Measurements from ENCODE around the gene PDCD11.

Gene PDCD11

DNA sequence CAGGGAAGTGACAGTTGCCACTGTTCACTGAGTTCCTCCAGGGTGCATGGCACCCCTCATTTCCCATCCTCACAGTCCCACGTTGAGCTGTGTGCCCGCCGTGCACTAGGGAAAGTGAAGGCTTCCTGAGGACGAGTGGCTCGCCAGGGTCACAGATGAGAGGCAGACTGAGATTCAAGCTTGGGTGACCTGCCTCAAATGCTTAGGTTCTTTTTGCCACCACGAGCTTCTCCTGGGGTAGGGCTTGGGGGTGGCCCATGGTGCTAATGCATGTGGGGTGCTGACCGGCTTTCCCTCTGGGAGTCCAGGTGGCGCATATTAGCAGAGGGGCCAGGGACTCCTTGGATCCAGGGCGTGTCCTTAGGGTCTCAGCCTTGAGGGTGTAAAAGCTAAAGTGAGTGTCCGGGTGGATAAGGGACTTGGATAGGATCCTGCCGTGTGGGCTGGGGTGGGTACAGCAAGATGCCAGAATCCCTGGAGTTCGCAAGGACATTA lies 53.8 kb downstream of the PDCD11 start:
- in situ Hi-C loops (cut with HindIII; ENCODE audit: low sequenced_read_pairs), result loop anchor here (5.0 kb wide), 1 partner anchor 42 kb away; the partner anchor contains the start of gene NEURL1

DNA sequence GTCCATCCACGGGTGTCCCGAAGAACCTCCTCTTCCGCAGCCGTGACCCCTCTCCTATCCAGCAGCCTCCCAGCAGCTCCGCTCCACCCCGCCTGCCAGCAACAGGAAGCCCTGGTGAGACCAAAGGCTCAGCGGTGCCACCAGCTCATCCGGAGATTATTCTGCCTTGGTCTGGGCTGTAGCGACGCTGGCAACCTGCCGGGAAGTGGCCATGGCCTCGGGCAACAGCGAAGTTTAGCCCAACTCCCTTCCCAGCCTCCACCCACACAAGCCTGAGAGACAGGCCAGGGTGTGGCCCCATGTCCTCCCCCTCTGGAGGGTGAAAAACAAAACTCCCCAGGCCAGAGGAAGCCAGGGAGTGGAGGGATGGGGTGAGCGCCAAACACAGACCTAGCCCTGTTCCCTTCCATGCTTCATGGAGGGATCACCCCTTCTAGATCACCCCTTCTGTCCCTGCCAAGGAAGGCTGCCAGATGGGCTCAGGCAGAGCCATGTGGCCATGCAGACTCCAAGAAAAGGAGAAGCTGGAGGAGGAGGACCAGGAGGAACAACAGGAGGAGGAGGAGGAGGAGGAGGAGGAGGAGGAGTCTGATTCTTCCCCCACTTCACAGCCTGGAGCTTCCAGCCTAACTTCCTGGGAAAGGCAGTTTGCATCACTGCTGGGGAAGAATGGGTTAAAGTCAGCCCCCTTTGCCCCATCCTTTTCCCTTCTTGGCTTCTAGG lies 54.8 kb downstream of the PDCD11 start:
- in situ Hi-C loops (cut with HindIII; ENCODE audit: low sequenced_read_pairs), result loop anchor here (5.0 kb wide), 1 partner anchor 41 kb away; the partner anchor contains the start of gene NEURL1

DNA sequence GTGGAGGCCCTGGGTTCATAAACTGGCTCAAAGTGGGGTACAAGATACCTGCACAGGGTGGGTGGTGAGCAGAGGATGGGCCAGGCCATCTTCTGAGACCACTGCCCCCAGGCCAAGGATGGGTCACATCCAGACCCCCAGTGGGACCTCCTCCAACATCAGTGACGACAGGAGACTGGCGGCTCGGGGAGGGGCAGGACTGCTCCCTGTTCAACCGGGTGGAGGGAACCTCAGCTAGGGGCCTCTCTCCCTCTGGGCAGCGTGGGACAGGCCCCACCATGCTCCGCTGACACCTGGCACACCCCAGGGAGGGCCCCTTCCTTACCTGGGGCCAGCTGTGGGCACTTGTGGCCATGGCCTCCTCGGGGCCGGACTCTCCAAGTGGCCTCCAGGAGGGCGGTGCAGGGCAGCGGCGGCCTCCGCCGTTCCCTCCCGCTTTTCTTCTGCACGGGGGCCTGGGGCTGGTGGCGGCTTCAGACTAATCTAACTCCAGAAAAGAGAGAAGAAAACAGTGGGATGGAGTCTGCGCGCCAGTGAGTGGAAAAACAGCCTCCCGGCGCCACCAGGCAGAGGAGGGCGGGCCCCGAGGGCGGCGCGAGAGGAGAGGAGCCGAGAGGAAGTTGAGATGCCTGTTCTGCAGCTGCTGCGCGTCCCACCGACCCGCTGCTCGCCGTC lies 55.5 kb downstream of the PDCD11 start, which contains the start of gene CALHM2:
TSS of gene CALHM2 (minus strand) at position 540 of the 675 bp plus-strand sequence. CDS start 2,429 bp downstream, outside the sequence.
- in situ Hi-C loops (cut with HindIII; ENCODE audit: low sequenced_read_pairs), result loop anchor here (5.0 kb wide), 1 partner anchor 40 kb away; the partner anchor contains the start of gene NEURL1

DNA sequence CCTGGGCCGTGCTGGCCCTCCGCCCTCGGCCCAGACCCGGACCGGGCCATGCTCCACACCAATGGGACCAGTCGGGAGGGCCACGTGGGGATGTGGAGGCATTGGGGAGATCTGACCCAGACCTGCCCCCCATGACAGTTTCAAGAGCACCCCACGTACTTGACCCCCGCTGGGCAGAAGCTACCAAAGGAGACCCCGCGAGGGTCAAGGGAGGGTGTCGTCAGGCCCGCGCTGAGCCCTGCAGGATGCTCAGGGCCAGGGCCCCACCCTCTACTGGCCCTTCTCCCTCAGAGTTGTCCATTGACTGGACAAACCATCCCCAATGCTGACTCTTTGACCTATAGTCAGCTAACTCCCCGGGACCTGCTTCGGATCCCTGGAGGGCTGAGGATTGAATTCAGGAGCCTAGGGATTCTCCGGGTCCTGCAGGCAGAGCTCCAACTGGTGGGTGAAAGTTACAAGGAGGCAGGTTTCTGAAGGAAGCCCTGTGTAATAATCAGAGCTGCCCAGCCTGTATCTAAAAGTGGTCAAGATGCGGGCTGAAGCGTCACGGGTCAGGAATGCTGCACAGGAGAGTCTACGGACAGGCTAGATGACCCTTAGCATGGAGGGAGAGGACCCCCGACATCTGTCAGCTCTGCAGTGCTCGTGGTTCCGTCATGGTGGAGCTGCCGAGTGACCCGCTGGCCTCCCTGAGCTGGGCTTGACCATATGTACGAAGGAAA lies 56.2 kb downstream of the PDCD11 start:
- in situ Hi-C loops (cut with HindIII; ENCODE audit: low sequenced_read_pairs), result loop anchor here (5.0 kb wide), 1 partner anchor 40 kb away; the partner anchor contains the start of gene NEURL1

DNA sequence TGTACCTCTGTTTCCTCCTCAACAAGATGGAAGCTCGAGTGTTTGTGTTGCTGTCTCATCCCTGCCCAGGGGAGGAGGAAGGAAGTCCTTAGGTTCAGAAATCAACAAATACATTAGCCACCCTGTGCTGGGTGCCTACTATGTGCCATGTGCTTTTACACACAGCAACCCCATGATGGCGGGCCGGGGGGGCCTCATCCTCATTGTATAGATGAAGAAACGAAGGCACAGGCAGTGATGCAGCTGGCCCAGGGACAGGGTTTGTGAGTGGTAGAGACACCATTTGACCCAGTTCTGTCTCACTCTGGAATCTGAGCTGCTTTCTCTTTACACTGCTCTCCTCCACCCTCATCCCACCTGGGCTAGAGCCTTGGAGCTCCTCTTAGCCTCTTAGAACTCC lies 57.6 kb downstream of the PDCD11 start:
- in situ Hi-C loops (cut with HindIII; ENCODE audit: low sequenced_read_pairs), result loop anchor here (5.0 kb wide), 1 partner anchor 38 kb away; the partner anchor contains the start of gene NEURL1

DNA sequence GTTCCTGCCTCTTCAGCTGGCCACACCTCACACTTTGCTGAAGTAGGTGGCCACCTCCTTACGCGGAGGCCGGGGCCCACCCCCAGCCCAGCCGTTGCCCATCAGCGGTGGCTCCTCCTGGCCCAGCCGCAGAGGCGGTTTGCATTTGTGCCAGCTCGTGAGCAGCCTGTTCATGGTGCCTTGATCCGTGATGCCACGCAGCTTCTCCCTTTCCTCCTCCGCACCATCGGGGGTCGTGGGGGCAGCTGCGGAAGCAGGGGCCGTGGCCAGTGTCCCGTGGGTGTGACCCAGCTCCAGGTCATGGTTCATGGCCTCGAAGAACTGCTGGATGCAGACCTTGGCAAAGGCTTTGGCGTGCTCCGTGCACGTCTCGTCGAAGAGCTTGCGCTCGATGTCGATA lies 58.8 kb downstream of the PDCD11 start:
- in situ Hi-C loops (cut with HindIII; ENCODE audit: low sequenced_read_pairs), result no loop called here

DNA sequence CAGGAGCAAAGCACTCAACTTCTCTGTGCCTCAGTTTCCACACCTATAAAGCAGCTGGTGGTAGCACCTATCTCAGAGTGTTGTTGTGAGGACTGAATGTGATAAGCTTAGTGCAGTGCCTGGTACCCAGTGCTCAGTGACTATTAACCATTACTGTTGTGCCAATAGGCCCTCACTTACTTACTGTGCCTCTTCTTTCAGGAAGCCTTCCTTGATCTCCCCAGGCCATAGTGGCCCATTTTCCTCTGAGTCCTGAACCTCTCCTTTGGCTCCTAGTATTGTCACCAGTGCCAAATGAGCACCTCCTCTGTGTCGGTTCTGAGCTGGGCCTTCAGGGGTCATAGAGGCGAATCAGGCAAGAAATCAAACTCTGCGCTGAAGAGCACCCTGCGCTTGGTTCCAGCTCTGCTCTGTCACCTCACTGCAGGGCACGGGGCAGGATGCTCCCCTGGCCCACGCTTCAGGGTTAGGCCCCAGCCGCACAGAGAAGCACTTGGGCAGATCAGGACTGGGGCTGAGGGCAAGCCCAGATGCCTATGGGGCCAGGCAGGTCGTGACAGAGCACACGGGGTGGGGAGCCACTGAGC lies 59.7 kb downstream of the PDCD11 start:
- in situ Hi-C loops (cut with HindIII; ENCODE audit: low sequenced_read_pairs), result no loop called here

DNA sequence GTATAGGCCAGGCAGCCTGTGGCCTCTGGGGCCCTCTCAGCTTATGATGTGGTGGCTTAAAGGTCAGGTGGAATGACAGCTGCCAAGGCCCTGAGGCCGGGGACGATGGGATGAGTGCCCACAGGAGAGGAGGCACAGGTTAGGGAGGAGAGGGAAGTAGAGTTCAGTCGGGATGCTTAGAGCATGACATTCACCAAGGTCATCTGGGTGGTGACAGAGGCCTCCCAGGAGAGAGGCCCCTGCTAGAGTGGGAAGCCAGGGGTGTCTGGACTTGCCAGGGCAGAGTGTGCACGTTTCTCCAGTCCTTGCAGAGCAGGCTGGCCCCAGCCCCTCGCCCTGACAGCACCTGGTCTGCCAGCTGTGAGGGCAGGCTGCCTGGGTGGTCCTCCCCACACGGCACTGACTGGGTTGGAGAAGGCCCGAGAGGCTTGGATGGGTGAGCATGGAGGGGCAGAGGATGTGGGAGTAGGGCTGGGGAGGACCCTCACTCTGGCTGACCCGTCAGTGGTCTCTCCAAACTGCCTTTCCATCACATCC lies 60.8 kb downstream of the PDCD11 start:
- in situ Hi-C loops (cut with HindIII; ENCODE audit: low sequenced_read_pairs), result no loop called here

DNA sequence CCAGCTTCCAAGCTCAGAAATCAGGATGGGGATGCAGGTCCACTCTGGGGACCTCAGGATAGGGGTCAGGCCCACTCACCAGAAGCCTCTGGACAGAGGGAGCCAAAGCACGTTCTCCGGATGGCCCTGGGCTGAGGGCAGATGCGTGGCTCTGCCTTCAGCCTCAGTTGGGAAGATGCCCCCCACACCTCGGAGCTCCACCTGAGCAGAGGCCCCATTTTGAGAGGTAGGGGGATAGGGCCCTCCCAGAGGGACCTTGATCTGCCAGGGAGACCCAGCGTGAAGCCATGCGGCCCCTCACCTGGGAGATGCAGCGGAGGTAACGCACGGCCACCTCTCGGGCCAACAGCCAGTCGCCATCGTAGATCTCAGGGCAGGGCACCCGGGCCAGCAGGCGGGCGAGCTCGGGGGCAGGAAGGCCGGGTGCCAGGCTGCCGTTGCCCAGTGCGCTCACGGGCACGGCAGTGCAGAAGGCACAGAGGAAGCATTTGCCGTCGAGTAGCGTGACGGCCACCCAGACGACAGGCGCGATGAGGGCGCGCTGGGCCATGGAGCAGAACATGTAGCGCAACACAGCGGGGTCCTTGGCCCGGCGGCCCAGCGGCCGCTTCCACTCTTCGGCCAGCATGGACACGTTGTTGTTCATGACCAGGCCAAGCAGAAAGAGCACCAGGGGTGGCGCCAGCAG lies 61.6 kb downstream of the PDCD11 start:
- in situ Hi-C loops (cut with HindIII; ENCODE audit: low sequenced_read_pairs), result no loop called here

DNA sequence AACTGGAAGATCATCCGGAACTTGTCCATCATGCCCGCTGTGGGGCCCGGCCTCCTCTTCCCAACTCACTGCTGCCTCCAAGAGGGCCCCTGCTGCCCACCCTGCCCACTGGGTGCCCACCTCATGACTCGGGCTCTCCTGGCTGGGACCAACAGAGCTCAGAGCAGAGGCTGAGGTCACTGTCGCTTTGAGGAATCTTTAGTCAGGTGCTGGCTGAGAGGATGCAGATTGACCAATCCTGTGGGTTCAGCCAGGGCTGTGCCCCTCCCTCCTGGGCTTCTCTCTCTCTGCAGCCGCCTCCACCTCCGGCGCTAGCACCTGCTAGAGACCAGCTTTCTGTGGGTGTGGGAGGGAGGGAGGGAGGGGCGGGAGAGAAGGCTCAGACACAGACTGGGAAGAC lies 62.3 kb downstream of the PDCD11 start, which contains the start of gene CALHM1:
TSS of gene CALHM1 (minus strand) at position 181 of the 400 bp plus-strand sequence. CDS start at position 32, 149 bp downstream.
- in situ Hi-C loops (cut with HindIII; ENCODE audit: low sequenced_read_pairs), result no loop called here

DNA sequence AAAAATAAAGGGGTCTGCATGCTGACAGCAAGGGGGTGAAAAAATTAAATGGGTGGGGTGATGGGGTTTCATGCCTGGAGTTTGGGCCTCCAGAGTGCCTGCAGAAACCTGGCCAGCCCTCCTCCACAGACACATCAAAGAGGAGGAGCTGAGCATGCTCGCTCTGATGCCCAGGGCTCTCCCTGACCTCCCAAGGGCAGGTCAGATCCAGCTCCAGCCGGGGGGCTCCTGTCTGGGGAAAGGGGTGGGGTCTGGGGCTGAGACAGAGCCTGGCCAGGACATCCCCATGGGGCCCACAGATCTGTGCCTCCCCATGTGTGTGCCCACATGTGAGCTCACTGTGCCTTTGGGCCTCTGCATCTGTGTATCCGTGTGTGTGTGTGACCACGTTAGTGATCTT lies 63.2 kb downstream of the PDCD11 start:
- in situ Hi-C loops (cut with HindIII; ENCODE audit: low sequenced_read_pairs), result no loop called here

DNA sequence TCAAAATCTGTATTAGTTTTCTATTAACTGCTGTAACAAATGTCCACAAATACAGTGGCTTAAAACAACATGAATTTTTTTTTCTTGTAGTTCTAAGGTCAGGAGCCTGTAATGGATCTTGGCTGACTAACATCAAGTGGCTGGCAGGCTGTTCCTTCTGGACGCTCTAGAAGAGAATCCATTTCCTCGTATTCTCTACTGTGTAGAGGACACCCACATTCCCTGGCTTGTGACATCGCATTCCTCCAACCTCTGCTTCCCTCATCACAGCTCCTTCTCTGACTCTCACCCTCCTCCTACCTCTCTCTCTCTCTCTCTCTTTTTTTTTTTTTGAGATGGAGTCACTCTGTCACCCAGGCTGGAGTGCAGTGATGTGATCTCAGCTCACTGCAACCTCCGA lies 67.1 kb downstream of the PDCD11 start:
- in situ Hi-C loops (cut with HindIII; ENCODE audit: low sequenced_read_pairs), result no loop called here

DNA sequence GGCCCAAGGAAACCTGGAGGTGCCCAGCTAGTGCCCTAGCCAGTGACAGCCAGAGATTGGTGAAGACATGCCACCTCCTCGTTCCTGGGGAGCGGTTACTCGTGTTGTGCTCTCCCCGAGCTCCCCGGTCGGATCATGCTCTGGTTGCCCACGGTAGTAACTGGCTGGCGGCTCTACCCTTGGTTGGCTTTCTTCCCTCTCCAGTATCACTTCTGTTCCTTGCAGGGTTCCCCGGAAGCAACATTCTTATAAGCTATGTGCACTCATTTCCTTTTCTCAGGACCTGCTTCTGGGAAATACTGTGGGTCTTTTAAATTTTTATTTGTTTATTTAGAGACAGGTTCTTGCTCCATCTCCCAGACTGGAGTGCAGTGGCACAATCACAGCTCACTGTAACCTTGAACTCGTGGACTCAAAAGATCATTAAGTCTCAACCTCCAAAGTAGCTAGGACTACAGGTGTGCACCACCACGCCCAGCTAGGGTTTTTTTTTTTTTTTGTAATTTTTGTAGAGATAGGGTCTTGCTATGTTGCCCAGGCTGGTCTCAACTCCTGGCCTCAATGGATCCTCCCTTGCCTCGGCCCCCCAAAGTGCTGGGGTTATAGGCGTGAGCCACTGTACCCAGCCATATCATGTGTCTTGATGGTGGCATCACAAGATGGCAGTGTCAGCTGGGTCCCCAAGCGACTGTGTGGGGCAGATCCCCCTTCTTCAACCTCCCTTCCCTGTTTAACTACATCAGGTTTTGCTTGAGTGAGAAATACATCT lies 69.2 kb downstream of the PDCD11 start:
- in situ Hi-C loops (cut with HindIII; ENCODE audit: low sequenced_read_pairs), result no loop called here

DNA sequence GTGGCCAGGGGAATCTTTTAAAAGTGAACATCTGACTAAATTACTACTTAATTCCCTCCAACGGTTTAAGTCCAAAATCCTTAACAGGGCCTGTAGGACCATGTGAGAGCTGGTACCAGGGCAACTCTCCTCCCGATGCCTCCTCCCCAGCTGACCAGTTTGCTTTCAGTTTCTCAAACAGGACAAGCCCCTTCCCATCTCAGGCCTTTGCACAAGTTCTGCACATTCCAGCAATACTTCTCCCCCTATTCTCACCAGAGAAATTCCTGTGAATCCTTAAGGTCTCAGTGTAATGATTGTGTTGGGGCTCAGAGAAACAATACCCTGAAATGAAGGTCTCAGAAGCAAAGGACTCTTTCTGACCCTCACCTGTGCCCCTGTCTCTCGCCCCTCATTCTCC lies 70.3 kb downstream of the PDCD11 start:
- in situ Hi-C loops (cut with HindIII; ENCODE audit: low sequenced_read_pairs), result no loop called here

DNA sequence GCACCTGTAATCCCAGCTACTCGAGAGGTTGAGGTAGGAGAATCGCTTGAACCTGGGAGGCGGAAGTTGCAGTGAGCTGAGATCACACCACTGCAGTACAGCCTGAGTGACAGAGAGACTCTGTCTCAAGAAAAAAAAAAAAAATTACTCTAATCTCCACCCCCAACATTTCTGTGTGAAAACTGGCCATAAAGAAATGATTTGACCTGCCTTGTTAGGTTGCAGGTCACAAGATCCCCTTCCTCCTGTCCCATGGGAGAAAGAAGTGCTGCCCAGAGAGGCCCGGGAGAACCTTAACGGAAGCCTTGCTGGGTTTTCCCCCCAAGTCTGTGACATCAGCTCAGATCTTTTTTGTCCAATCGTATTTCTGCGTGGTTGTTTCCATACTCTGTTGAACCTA lies 71.0 kb downstream of the PDCD11 start:
- in situ Hi-C loops (cut with HindIII; ENCODE audit: low sequenced_read_pairs), result no loop called here

DNA sequence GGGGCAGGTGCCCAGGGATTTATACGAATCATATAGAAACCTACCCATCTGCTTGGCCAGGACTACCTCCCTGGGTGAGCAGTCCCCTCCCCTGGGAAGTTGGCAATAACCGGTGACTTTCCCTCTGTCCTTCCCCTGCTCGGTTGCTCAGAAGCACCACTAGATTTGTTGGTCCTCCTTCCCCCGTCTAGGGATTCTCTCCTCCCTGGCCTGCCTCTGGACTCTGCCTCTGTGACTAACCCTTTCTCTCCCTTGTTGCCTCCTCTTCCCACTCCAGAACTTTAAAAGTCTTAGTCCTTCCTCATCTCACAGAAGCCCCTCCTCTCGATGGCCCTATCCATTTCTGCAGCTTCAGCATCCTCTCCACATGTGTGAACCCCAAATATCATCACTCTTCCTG lies 72.8 kb downstream of the PDCD11 start:
- in situ Hi-C loops (cut with HindIII; ENCODE audit: low sequenced_read_pairs), result no loop called here

DNA sequence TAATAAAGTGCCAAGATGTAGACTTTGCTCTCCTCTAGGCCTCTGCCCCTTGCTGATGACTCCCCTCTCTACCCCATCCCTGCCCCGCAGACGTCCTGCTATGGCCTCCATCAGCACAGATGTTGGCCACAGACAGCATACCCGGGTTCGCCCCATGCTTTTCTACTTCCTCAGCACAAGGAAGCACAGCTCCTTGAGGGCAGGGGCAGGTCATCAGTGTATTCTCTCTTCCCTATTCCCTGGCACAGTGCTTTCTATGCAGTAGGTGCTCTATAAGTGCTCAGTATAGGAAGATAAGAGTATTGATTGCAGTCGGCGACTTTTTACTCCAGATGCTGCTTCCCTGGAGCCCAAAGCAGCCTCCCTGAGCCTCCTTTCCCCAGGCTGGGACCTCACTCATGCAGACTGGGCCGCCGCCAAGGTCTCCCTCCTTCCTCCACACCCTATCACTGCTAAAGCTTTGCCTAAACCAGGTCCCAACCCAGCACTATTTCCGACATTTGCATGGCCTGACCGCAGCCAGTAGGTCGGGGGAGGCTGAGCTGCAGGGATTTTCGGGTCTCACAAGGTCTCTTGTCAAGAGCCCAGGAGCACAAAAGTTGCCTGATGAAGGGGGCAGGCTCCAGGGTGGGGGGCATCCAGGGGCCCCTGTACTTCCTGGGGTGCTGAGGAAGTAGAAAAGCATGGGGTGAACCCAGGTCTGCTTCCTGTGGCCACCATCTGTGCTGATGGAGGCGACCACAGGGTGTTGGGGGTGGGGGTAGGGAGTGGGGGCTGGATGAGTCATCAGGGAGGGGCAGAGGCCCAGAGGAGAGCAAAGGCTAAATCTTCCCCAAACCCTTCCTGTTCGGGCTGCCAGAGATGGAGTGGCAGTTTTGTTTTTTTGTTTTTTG lies 74.6 kb downstream of the PDCD11 start:
- in situ Hi-C loops (cut with HindIII; ENCODE audit: low sequenced_read_pairs), result no loop called here

DNA sequence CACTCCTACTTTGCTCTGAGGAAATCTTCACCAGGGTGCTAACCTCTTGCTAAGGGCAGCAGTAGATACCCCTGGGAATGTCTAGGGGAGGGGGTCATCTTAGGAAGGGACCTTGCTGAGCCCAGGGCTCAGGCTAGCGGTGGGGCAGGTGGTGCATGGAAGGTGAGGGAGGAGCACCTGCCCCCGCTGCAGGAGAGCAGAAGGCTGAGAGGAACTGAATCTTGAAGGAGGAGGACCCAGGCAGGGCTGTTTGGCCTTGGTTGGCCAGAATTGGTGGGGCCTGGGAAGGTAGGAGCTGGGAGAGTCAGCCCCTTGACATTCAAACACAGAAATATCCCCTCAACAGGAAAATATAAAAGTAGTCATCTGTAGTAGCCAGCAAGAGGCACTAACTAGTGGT lies 75.6 kb downstream of the PDCD11 start:
- in situ Hi-C loops (cut with HindIII; ENCODE audit: low sequenced_read_pairs), result no loop called here

Data from DLD1 (cell line).